GM18907 (cell line): ENCODE results near the gene EYS.
A peak's percentile ranks its signal among the peaks of the same experiment; 100 is the strongest.
"Not testable (repeated sequence)": the region's sequence is repeated elsewhere in the genome, so short reads cannot be mapped to it uniquely, and the experiment has no call there.

Experiments used
- ATAC-seq: cut with Tn5 transposase; IDR thresholded peaks from one replicate; pipeline ENCODE4 v1.9.1; 2021; ENCODE audit warnings: mild to moderate bottlenecking, moderate library complexity; ENCODE audit not compliant: unreplicated experiment

The EYS gene

DNA sequence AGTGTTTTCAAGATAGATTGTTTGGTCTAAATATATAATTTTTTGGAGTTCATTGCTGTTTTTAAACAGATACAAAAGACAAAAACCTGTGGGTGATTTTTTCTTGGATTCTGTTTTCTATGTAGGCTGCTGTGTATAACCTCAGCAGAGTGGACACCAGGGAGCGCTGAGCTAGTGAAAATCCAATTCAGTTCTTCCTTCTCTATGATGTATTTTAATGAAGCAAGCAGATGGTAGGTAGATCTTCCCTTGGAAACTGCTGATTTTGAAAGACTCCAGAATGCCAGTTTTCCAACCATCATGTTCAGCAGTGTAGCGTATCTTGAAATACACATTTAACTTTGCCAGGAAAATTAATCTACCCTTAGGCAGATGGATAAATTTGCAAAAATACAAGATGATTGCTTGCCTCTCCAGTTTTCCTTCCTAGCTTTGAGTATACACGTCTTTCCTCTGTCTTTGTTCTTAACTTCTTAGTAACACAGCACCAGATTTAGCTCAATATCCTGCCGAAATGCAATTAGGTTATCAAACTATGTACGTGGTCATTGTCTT, 1893.4 kb downstream of the EYS start:
- no peak for ATAC-seq

DNA sequence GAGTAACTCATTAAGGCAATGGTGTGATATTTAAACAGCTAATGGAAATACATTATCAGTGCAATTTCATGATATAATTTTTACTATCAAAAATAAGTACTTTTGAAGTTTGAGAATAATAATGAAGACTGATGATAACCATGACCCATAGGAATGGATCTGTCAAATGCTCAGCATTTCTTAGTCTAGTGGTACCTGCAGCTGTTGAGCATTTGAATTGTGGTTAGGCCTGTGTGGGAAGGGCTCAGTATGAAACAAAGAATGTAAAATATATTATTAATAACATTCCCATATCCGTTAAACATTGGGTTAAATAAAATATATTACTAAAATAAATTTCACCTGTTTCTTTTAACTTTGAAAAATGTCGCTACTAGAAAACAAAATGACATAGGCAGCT, 1898.5 kb downstream of the EYS start:
- ATAC-seq = no peak

DNA sequence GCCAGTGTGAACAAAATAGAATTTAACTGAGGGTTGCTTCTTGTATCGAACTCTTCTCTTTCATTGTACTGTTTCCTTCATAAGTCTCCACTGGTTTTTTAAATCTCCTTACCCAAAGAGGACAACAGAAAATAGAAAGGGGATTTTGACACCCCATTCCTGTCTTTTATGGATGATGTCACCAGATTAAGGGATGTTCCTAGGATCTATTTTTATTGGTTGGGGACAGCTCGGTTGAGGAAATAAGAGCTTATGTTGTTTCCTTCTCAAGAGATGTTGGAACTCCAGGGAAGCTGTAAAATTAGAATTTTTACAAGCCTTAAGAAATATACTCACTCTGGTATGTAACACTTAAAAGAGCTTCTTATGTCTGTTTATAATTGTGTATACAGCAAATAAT, 1900.0 kb downstream of the EYS start:
- no peak for ATAC-seq

DNA sequence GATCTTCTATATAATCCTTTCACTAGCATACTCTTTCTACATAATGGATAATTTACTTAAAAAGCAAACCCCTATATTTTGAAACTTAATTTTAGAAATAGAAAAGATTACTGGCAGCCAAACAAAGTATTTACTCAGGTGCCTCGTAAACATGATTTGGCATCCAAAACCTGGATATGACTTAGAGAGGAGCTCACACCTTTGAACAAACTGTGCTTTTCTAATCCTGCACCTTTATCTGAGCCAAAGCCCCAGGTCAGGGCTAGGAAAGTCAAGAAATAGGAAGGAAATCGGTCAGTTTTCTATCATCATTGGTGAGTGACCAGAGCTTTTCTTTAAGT, 1900.5 kb downstream of the EYS start:
- ATAC-seq = no peak

DNA sequence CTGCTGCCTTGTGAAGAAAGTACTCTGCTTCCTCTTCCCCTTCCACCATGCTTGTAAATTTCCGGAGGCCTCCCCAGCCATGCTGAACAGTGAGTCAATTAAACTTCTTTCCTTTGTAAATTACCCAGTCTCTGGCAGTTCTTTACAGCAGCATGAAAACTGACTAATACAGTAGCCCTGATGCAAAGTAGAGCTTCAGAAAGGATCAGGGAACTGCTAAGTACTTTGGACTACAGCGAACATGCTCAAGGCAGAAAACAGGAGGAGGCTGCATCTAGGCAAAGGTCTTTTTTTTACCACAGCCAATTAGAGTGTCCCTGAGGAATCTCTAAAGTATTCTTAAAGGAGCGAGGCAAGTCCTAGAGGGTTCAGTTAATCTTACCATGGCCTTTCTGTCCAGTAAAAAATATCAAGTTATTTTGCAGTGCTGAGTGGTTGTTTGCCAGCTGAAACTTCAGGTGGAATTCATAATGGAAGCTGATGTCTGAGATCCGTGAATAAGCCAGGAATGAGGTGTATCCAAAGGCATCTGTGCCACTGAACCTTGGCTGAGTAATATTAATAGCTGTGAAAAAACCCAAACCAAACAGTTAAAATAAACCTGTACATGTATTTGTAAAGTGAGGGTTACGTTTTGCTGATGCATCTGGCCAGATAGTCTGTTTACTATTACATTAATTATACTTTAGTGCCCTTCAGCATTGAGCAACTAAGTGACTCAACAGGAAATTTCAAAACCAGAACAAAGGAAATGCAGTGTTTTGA, 1901.0 kb downstream of the EYS start:
- ATAC-seq = no peak

DNA sequence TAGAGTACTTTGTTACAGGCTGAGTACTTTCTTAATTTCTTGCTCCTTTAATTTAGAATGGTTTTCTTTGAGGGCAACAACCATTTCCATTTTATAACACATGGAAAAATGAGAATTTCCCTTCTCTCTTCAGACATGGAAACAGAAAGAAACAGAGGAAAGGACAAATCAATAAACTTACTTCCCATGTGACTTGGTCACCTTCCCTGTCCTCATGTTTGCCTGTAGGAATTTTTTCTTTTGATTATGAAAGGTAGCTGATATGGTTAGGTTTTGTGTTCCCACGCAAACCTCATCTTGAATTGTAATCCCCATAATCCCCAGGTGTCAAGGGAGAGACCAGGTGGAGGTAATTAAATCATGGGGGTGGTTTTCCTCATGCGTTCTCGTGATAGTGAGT, 1901.7 kb downstream of the EYS start:
- no peak for ATAC-seq

DNA sequence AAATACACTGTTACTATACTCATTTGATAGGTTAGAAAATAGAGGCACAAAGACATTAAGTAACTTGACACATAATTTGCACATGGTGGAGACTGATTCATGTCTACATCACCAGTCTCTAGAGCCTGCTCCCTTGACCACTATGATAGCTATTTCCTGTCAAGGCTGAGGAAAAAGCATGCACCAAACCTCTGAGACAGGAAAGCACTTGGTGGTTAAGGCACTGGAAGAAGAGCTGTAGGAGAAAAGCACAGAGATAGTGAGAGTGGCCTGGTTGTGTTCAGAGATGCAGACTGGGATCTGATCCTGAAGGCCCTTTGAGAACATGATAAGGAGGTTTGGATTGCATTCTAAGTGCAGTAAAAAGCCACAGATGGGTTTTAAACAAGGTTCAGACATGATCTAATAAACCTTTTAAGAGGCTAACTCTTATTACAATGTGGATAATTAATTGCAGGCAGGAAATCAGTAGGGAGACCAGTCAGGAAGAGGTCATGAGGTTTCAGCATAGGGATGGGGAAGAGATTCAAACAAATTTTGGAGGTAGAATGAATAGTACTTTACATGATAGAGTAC, 1902.6 kb downstream of the EYS start:
- ATAC-seq = no peak

DNA sequence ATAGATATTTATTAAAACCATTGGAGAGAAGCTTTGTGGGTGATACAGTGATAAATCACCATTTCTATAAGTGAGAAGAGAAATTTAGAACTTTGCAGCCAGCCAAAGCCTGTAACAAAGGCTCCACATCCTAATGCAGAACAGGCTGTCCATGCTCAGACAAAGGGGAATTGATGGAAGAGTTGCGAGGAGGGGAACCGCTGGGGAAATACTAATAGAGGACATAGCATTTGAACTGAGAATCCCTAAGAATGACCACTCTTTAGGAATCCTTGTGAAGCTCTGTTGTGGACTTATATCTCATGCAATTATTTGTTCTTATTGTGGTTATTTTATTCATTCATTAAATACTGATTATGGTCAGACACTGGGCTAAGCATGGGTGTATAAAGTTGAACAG, 1903.7 kb downstream of the EYS start:
- no peak for ATAC-seq

DNA sequence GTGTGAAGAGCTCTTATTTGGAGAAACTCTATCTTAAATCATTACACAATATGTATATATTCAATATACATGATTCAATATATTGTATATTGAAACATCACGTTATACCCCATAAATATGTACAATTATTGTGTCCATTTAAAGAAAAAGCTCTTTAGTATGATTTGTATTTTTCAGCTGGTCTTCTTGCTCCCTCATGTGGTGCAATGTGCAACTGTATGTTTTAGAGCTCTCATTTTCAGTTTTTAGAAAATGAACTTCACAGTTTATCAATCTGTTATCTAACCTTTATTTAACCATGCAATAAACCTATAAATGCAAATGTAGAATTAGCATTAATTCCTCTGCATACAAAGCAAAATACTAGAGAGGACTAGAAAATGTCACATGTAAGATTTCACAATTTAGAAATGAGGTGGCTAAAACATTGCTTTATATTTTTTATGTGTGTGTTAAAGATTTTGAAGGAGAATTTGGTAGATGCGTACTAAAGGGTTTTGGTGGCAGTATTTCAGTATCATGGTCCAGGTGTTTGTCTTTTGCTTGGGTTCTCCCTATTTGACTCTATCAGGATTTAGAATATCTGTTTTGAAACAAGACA, 1904.3 kb downstream of the EYS start:
- no peak for ATAC-seq

DNA sequence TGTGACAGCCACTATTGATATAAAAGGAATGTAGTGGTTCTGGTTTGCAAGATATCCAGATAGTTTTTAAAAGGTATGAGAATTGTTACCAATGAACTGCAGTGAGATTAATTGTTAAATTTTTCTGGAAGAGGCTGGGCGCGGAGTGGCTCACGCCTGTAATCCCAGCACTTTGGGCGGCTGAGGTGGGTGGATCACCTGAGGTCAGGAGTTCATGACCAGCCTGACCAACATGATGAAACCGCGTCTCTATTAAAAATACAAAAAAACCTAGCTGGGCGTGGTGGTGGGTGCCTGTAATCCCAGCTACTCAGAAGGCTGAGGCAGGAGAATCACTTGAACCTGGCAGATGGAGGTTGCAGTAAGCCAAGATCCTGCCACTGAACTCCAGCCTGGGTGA, 1906.6 kb downstream of the EYS start:
- not testable (repeated sequence) for ATAC-seq

DNA sequence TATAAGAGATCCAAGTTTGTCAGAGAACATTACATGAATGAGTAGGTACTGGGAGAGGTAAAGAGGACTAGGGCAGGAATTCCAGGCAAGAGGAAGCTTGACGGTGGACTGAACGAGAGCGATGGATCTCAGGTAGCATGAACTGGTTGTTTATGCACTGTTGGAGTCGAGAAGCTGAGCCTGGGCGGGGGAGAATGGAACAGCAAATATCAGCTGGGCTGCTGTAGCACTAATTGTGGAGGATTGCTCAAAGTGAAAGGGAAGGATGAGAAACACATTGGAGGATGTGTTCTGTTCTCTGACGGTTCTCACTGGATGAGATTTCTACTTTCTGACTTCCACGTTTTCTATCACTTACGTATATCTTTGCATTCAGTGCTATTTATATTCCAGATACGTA, 1907.2 kb downstream of the EYS start:
- no peak for ATAC-seq

DNA sequence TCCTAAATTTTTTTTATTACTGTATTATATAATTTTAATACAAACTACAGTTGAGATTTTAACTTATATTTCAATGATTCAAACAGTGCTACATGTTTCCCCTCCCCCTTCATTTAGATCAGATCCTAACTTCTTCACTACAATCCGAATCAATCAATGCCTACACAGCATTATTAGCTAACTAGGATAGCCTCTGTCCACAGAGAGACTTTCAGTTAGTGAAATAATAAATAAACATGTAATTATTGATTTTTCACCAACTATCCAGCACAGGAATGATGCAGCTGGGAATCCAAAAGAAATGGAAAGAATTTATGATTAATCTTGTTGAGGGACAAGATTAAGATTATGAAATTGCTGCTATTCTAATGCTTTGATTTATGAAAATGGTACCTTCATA, 1907.7 kb downstream of the EYS start:
- ATAC-seq = no peak

DNA sequence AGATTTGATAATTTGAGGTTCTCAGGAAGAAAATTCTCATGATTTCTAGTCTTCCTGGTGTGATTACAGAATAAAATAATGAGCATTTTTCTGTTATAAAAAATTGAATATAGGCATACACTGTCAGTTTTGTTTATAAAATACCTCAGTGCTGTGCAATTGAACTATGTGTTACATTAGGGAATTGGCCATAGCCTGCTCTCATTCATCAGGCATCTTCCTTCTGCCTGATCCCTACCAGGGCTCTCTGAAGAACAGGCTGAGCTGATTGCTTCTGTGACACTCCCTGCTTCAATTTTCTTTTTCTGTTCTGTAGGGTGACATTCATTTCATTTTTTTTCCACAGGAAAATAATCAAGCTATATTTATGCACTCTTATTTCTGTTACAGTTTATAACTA, 1908.6 kb downstream of the EYS start:
- no peak for ATAC-seq

DNA sequence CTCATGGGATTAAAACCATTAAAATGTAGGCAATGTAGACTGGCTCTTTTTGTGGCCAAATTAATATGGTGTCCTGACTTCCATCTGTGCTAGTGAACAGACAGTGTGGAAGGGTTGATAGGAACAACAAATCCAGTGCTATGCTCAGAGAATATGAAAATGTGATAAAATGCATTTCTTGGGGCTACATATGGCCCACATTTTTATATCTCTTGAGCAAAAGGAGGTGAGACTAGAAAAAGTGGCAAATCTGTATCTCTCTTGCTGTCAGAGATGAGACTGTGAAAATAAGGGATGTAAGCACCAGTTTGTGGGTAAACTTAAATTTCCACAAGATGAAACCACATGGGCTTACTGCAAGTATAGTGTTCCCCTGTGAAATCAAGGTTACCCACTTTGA, 1909.3 kb downstream of the EYS start:
- no peak for ATAC-seq

DNA sequence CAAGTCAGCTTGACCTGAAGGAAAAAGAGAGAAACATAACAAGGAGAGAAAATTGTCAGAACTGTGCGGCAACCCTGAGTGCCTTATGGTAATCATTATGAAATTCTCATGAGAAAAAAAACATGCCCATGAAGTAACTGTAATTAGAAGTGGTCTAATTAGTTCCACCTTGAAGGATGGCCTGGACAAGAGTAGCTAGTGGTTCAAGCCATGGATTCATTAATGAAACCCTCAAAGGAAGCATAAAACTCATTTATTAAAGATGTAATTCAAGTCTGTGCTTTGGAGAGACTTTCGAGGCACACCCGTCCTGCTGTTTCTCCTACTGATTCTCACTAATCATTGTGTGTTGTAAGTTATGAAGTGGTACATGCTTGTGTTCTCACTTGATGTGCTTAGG, 1911.2 kb downstream of the EYS start:
- ATAC-seq = no peak

DNA sequence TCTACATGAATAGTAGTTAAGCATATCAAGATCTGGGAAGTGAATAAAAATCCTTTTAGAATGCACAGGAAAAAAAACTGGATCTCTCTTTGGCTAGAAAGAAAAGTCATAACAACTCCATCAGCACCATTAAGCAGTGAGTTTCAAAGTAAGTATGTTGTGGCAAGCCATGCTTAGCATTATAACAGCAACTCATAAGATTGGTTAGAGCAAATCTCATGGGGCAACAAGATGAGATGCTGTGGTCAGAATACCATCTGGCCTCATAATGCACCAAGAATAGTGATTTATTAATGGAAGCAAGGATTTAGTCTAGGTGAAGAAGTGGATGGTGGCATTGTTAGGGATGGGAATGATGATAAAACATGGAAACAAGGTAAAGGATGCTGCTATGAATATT, 1912.0 kb downstream of the EYS start:
- no peak for ATAC-seq

DNA sequence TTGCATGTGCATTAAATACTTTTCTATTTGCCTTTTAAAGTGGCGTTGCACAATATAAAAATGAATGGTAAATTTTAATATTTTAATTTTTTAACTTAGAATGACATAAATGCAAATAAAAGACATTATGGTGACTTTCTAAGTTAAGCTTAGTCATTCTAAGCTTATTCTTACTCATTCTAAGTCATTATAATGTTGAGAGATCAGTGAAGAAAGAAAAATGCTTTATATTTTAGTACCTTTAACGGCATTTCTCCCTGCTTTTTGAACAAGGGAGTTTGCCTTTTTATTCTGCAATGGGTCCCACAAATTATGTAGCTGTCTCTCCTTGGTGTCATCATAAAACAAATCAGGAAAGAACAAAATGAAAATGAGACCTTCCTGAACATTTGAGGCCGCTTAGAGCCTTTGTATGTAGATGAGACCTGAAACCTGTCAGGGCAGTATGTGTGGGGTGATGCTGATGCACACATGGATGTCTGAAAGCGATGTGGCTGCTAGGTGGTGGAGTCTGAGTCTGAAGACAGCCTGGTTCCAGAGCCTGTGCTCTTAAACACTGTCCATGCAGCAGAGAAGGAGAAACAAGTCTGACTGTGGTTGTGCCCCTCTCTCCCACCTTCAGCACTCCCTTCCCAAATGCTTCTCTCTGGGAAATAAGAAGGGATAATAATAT, 1913.4 kb downstream of the EYS start:
- no peak for ATAC-seq

DNA sequence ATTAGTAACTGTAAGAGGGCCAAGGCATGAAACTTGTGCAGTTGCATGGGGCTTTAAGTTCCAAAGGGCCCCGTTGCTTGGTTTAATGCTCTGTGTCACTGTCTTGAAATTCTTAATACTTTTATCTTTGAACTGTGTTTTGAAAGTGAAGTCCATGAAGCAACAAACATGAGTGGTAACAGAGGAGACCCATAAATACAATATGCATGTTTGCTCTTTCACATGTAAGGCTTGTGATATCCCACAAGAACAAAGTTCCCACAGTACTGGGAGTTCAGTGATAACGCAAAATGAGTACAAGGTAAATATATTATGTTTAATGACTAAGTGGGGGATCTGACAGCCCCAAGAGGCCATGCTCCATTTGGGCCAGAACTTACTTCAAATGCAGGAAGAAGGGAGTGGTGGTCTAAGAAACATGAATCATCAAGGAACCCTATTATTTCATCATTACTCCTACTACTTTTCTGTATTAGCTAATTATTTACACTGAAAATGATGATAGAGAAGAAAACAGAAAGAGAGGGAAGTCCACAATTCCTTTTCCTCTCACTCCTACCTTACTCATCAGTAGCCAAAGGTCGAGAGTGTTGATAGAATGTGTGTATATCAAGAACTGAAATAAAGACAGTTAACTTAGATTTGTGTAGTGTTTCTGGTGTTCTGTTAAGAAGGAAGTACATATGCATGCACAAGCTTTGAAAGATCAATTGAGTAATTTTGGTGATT, 1914.1 kb downstream of the EYS start:
- no peak for ATAC-seq

DNA sequence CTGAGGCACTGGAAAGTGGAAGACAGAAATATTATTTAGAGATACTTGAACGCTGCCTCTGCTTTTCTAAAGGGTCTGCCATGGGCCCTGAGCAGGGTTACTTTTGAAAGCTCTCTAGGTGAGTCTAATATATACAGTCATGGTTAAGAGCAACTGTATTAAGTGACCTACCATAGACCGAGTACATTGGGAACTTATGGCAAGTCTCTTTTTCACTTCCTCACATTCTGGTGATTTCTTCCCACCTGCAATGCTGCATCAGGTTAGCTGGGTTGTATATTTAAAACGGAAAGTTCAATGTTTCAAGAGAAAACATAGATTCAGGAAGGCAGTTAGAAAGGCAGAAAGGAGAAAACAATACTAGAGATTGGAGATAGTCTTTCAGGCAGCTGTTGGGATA, 1916.7 kb downstream of the EYS start:
- ATAC-seq = peak; percentile 52

DNA sequence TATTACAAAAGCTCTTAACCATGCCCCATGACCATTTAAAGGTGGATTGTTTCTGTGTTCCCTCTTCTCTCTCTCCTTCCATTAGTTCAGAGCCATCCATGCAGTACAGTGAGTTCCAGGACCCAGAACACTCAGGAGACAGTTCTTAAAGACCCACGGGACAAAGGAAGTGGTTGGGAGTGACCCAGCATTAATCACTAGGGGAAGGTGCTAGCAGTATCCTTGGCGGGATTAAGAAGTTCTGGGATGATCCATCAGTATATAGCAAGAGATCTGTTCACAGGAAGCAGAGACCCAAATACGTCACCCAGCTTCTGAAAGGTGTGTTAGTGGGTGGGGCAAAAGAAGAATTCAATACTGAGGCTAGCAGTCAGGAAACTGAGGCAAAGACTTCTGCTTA, 1917.3 kb downstream of the EYS start:
- no peak for ATAC-seq

DNA sequence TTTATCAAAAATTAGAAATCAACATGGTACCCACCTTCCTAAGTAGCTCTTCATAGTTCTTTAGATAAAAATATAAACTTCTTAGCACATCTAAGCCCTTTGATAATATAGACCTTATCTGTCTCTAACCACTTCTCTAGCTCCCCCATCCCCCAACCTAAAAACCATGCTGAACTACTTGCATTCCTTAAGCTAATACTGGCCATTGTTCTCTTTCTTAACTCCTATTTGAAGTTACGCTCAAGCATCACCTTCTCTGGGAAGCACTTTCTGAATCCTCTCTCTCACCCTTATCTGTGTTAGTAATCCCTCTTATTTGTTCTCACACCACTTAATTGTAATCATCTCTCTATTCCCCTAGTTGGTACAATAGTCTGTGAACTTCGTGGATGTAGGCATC, 1918.5 kb downstream of the EYS start:
- ATAC-seq = no peak
